Spleen (tissue), 7 donors: ENCODE results near the gene MAP3K12.

Experiments used
- CTCF ChIP-seq, 11 experiments: fragments of 200-600 bp in 7 of 11; fragments of 450-650 bp in 4 of 11; sonication (generic) in 4 of 11; IDR thresholded peaks in 8 of 11; conservative IDR thresholded peaks in 3 of 11; 1 replicate in 7 of 11; 2 replicates in 4 of 11; pipeline versions ENCODE4 v1.4.0 to v1.8.0; 2016 to 2021; ENCODE audit warnings: antibody characterized with exemption in 11 of 11, inconsistent platforms in 4 of 11, mild to moderate bottlenecking in 1 of 11
- POLR2AphosphoS5 ChIP-seq, 3 donors: sonication (generic); formaldehyde crosslinking; IDR thresholded peaks; one replicate each; pipeline ENCODE4 v1.5.1; 2017; ENCODE audit warnings: antibody characterized with exemption in 3 of 3
- donor health status: DM: no; HTN: no; CAD: no; lungs with moderate emphysema.
- donor health status: DM: no; HTN: no; CAD: no.
- donor health status: DM: no; HTN: no; CAD: no.

GRCh38 chr12:53493610-53494391 is 5.5 kb downstream of the MAP3K12 start:
- TF ChIP-seq CTCF (IDR thresholded peaks at IDR 0.05 in 8 of 11, conservative IDR thresholded peaks at IDR 0.05 in 3 of 11) = no peak
- TF ChIP-seq POLR2AphosphoS5 (IDR thresholded peaks at IDR 0.05) = no peak
